HTR-8/SVneo (cell line): ENCODE measurements around the gene KIF26A.

Experiments
- DNase-seq: peaks from one replicate; pipeline ENCODE4 v3.0.0; 2011; ENCODE audit warnings: low spot score, mixed read lengths; ENCODE audit not compliant: insufficient read length
- FAIRE-seq: peaks from 2 replicates; lab custom pipeline; 2011; peaks lifted over from hg19 to GRCh38; lab: Jason Lieb, UNC

Gene KIF26A

DNA sequence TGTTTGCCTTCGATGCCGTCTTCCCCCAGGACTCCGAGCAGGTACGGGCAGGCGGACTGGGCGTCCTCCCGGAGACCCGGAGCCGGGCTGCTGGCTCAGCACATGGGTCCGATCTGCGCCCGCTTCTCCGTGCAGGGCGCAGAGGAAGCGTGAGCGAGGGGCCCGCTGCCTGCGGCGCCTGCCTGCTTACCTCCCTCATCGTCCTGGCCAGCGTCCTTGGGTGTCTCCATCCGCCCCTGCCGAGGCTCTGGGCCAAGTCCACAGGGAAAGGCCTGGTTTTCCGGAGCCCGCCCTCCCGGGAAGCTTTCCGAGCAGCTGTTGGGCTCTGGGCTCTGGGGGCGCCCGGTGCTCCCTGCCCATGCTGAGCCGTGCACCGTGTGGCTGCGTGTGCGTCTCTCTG lies 33.5 kb downstream of the KIF26A start:
- DNase-seq: no peak

GRCh38 chr14:104172349-104172748 lies 34.0 kb downstream of the KIF26A start:
- no peak for FAIRE-seq
- no peak for DNase-seq

More for the DNA sequence above, 33.5 kb downstream of the KIF26A start:
- FAIRE-seq: no peak

DNA sequence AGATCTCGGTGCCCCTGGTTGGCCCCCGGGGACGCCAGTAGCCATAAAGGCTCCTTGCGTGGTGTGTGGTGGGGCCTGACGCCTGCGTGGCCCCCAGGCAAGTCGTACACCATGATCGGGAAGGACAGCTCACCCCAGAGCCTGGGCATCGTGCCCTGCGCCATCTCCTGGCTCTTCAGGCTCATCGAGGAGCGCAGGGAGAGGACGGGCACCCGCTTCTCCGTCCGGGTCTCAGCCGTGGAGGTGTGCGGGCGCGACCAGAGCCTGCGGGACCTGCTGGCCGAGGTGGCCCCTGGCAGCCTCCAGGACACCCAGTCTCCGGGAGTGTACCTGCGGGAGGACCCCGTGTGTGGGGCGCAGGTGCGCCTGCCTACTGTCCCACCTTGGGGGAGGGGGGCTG lies 34.5 kb downstream of the KIF26A start:
- no peak for FAIRE-seq

DNA sequence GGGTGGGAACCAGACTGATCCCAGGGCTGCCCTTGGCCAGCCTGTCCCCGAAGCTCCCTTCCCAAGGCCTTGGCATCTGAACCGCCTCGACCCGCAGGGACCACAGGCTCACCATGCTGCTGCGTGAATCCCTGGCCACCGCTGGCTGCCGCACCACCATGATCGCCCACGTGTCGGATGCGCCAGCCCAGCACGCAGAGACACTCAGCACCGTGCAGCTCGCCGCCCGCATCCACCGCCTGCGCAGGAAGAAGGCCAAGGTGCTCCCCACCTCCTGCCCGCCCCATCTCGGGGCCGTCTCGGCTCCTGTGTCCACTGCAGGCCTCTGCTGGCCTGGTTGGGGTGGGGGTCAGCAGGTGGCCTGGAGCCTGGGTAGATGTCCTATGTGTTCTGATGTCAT lies 35.7 kb downstream of the KIF26A start:
- FAIRE-seq (no peak), DNase-seq (no peak)

More for the DNA sequence above, 34.5 kb downstream of the KIF26A start:
- DNase-seq: no peak

DNA sequence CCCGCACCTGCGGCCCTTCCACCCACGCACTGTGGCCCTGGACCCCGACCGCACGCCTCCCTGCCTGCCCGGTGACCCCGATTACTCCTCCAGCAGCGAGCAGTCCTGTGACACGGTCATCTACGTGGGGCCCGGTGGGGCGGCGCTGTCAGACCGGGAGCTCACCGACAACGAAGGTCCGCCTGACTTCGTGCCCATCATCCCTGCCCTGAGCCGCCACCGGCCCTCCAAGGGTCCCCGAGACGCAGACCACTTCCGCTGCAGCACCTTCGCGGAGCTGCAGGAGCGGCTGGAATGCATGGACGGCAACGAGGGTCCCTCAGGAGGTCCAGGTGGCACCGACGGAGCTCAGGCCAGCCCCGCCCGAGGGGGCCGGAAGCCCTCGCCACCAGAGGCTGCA lies 36.7 kb downstream of the KIF26A start:
- DNase-seq (no peak), FAIRE-seq (no peak)

DNA sequence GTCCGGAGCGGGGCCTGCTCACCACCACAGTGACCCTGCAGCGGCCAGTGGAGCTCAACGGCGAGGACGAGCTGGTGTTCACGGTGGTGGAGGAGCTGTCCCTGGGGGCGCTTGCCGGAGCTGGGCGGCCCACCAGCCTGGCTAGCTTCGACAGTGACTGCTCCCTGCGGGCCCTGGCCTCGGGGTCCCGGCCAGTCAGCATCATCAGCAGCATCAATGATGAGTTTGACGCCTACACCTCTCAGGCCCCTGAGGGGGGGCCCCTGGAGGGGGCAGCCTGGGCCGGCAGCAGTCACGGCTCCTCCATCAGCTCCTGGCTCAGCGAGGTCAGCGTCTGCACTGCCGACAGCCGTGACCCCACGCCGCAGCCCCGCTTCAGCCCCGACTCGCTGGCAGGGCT lies 37.4 kb downstream of the KIF26A start:
- FAIRE-seq: no peak

GRCh38 chr14:104176611-104177010 lies 38.2 kb downstream of the KIF26A start:
- FAIRE-seq (no peak), DNase-seq (no peak)

More for the DNA sequence above, 37.4 kb downstream of the KIF26A start:
- no peak for DNase-seq

- FAIRE-seq (no peak), DNase-seq (no peak)
Measured at GRCh38 chr14:104177411-104177810, 39.0 kb downstream of the KIF26A start.

DNA sequence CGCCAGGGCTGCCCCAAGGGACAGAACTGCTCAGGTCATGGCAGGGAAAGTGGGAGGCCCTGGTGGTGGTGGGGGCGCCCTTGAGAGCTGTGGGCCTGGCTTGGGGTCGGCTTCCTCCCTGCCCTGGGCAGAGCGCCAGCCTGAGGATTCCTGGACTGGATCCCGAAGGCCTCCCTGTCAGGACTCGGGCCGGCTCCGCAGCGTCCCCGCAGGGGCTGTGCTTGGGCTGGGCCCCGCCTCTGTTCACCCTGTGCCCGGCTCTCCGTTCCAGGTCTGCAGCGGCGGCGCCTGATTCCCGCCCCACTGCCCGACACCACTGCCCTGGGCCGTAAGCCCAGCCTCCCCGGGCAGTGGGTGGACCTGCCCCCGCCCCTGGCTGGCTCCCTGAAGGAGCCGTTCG lies 39.9 kb downstream of the KIF26A start:
- no peak for FAIRE-seq
- DNase-seq: no peak

DNA sequence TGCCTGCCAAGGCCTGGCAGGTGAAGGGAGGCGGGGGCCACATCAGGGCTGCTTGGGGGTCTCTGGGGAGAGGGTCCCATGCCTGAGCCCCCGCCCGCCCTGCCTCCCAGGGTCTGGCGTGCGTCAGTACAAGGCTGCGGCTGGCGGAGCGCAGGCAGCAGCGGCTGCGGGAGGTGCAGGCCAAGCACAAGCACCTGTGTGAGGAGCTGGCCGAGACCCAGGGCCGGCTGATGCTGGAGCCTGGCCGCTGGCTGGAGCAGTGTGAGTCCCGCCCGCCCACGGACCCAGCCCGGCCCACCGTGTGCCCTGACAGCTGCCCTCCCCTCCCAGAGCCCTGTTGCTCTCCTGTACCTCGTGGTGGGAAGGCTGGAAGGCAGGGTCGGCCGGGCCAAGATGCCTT lies 40.7 kb downstream of the KIF26A start:
- FAIRE-seq: no peak
- no peak for DNase-seq

- FAIRE-seq: no peak
- DNase-seq: no peak
Measured at GRCh38 chr14:104179564-104180129, 41.3 kb downstream of the KIF26A start.

- FAIRE-seq (no peak), DNase-seq (no peak)
Measured at GRCh38 chr14:104180561-104181165, 42.3 kb downstream of the KIF26A start.

- FAIRE-seq (no peak), DNase-seq (no peak)
Measured at GRCh38 chr14:104181761-104182530, 43.6 kb downstream of the KIF26A start.

DNA sequence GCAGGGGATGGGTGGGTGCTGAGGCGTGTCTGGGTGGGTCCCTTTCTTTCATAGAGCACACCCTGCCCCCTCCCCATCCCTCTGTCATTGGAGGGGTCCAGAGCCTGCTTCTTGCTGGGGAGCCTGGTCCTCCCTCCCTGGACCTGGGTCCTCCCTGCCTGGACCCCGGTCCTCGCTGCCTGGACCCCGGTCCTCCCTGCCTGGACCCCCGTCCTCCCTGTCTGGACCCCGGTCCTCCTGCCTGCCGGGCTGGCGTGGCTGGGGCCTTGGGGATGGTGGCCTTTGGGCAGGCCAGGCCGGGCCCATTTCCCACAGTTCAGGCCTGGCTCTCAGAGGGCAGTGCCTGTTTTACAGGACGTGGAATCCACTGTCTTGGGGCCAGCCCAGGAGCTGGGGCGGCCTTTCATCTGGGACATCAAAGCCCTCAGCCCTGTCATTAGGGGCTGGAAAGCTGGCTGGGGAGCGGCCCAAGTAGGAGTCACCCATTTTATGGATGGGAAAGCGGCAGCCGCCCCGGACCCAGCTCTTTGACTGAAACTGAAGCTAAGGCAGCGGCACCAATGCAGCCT lies 44.6 kb downstream of the KIF26A start:
- DNase-seq (no peak), FAIRE-seq (no peak)

- FAIRE-seq (no peak), DNase-seq (no peak)
Measured at GRCh38 chr14:104183796-104184195, 45.4 kb downstream of the KIF26A start.

DNA sequence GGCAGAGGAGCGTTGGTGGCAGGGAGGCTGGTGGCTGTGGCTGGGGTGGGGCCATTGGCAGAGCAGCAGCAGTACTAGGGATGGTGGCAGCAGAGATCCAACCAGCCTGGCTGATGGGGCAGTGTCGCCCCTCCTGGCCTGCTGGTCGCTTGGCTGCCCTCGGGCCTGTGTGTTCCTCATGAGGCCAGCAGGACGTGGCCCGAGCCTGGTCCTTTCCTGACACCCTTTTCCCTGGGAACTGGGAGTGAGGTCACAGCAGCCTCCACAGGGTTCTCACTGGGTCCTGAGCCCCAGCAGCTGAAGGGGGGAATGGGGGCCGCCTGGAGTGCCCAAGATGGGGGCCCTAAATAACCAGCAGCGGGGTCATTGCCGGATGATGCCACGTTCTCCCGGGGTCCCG lies 46.1 kb downstream of the KIF26A start:
- FAIRE-seq: no peak
- DNase-seq: no peak

DNA sequence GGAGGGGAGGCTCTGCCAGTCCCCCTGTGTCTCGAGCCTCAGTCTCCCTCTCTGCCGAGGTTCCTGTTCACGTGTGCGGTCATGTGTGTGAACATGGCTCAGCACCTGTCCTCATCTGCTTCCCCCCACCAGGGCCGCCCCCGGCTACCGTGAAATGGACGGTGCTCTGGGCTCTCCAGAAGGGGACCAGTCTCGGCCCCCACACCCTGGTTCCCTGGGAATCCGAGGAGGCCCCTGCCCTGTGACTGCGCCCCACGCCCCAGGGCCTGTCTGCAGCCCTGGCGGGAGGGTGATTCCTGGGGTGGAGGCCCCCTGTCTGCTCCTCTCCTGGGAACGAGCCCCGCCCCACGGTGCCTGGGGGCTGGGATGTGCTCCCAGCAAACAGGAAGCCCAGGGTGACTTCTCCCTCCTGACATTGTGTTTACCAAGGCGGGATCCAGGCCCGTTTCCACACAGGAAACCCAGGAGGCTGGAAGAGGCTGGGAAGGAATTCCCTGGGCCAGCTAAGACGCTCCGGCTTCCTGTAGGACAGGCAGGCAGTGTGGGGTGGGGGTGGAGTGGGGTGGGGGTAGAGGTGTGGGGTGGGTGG lies 46.6 kb downstream of the KIF26A start:
- FAIRE-seq (no peak), DNase-seq (peak; percentile 52)

- no peak for FAIRE-seq
- DNase-seq: no peak
Measured at GRCh38 chr14:104185916-104186495, 47.6 kb downstream of the KIF26A start.

DNA sequence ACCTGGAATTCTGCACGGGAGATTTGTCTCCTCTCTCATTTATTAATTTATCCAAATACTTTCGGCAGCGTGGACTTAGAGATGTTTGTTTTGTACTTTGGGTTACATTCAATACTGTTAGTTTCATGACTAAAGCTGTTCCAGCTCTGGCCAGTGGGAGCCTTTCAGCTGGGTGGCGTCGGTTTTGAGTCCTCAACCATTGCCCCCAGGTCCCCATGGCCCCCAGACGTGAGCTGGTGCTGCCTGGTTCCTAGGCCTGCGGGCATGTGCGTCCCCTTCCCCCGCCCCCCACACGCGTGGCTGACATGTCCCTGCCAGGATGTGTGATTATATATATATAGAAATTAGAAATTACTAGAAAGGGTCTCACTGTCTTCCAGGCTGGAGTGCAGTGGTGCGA lies 48.2 kb downstream of the KIF26A start:
- no peak for DNase-seq
- no peak for FAIRE-seq

DNA sequence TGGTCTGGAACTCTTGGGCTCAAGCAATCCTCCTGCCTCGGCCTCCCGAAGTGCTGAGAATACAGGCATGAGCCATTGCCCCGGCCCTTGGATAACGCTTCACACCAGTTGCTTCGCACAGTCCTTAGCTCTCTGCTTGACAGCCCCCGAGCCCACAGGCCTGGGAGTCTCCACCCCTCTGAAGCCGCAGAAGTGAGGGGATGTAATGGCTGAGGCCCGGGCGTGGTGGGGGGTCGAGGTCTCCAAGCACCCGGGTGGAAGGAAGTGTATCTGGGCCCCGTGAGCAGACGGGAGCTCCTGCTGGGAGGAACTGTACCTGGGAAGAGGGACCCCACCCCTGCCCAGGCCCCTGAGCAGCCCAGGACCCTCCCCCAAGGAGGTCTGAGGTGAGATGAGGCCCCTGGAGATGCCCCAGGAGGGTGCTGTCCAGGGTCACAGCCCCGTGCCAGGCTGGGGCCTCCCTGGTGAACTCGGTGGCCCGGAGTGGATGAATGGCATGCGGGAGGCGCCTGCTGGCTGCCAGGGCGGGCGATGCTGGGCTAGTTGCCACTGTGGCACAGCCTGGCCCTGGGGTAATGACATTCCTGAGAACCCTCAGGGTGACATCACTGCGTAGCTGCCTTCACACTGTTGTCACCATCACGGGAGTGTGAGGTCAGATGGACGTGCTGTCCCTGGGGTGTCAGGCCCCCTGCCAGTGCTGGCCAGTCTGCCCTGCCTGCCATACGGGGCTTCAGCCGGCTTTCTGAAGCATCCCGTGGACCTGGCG lies 48.9 kb downstream of the KIF26A start:
- FAIRE-seq (no peak), DNase-seq (no peak)
